ENCODE results near the gene ICA1.

ICA1 gene

DNA sequence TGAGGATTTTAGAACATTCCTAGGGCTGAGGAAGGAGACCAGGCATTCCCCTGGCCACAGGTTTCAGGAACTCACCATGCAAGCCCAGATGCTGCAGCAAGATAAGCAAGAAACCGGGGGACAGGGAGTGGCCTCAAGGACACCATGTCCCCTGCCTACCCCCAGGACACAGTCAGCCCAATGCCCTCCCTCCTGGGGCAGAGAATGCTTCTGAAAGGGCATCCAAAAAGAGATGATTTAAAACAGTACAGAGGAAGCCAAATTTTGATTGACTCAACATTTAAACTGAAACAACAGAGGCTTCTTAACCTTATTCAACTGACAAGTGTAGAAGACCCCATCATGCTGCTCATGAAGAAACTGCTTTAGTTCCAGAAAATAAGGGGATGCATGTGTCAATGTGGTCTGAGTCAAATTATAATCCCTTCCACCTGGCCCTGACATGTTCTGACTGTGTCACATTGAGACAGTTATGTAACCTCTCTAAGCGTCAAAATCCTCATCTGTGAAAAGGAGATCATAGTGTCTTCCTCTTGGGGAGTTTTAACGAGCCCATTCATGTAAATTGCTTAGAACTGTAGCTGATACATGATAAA is 60.0 kb downstream of the ICA1 start:
- no peak overlapping the region for H3K27ac Mint-ChIP-seq
- ATAC-seq (no peak), DNase-seq (no peak)
- peaks cover 48% of the 10 kb centered on the region for H3K4me1 Mint-ChIP-seq
- H3K4me3 Mint-ChIP-seq = no peak overlapping the region
- peaks cover 40% of the 10 kb centered on the region for H3K27me3 Mint-ChIP-seq
- no peaks in the 10 kb centered on the region for H3K9me3 Mint-ChIP-seq

- Mint-ChIP-seq H3K4me3 (no peak overlapping the region), H3K9me3 (no peaks in the 10 kb centered on the region), H3K27ac (no peak overlapping the region), H3K27me3 (peaks cover 35% of the 10 kb centered on the region), H3K4me1 (peaks cover 59% of the 10 kb centered on the region)
- DNase-seq = no peak
- ATAC-seq = no peak
Measured at GRCh38 chr7:8200717-8201116, 61.2 kb downstream of the ICA1 start.

DNA sequence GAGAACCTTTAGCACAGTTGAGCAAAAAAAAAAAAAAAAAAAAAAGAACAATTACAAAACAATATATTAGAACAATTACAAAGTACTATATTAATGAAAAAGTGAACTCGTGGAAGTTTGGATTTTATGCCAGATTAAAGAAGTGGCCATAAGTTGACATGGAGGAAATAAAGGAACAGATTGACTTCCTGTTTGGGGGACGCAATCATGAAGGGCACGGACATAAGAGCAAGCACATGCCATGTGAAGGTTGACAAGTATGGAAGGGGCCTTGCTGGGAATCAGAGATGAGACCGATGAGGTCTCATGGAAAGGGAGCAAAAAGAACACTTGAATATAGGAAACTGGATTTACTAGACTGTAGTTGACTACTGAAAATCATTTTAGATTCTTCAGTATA is 61.7 kb downstream of the ICA1 start:
- Mint-ChIP-seq H3K27me3 (peaks cover 31% of the 10 kb centered on the region), H3K4me1 (peaks cover 59% of the 10 kb centered on the region), H3K27ac (no peak overlapping the region), H3K9me3 (no peaks in the 10 kb centered on the region), H3K4me3 (no peak overlapping the region)
- no peak for ATAC-seq
- DNase-seq = no peak

DNA sequence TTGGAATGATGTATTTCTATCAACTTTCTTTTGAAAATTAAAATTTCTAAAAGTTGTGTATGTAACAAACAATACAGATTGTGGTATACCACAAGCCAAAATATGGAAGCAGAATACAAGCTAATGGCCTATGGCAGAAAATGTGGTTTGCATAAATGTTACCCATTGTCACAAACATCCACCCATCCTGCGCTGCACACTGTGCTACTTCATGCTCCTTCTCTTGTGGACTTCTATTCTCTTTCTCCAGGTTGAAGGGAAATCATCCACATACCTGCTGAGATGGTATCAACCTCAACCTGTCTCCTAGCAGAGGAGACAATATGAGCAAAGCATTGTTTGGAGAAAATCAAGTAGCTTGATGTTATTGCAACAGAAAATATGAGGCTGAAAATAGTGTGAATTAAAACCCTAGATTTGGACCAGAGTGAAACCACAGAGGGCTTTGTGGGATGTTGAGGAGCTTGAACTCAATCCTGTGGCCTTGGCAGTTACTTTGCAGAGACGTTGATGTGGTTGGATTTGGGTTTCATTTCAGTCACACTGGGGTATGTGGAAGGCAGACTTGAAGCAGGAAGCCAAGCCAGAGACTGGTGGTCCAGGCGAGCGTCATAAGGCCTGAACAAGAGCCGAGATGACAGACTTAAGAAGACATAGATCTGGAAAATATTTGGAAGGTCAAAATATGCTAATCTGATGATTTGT is 63.8 kb downstream of the ICA1 start:
- Mint-ChIP-seq H3K4me3 (peak overlapping the region; percentile 10 to 14), H3K27me3 (peaks cover 30% of the 10 kb centered on the region), H3K27ac (no peak overlapping the region), H3K4me1 (peaks cover 63% of the 10 kb centered on the region), H3K9me3 (no peaks in the 10 kb centered on the region)
- ATAC-seq (peak; percentile 98), DNase-seq (peak; percentile 73 to 85)

- no peak overlapping the region for H3K27ac Mint-ChIP-seq
- H3K4me3 Mint-ChIP-seq = no peak overlapping the region
- DNase-seq (no peak), ATAC-seq (no peak)
- H3K9me3 Mint-ChIP-seq = no peaks in the 10 kb centered on the region
- H3K4me1 Mint-ChIP-seq = peaks cover 26% of the 10 kb centered on the region
- peaks cover 17% of the 10 kb centered on the region for H3K27me3 Mint-ChIP-seq
Measured at GRCh38 chr7:8192897-8193296, 69.1 kb downstream of the ICA1 start.

- no peak overlapping the region for H3K4me3 Mint-ChIP-seq
- H3K27ac Mint-ChIP-seq = no peak overlapping the region
- peaks cover 9% of the 10 kb centered on the region for H3K27me3 Mint-ChIP-seq
- H3K9me3 Mint-ChIP-seq = no peaks in the 10 kb centered on the region
- peaks cover 16% of the 10 kb centered on the region for H3K4me1 Mint-ChIP-seq
- DNase-seq (peak; percentile 24 to 41), ATAC-seq (peak; percentile 83)
Measured at GRCh38 chr7:8190119-8190895, 71.7 kb downstream of the ICA1 start.

GRCh38 chr7:8189625-8190024 is 72.3 kb downstream of the ICA1 start:
- ATAC-seq = no peak
- H3K27me3 Mint-ChIP-seq = peaks cover 9% of the 10 kb centered on the region
- peaks cover 16% of the 10 kb centered on the region for H3K4me1 Mint-ChIP-seq
- H3K4me3 Mint-ChIP-seq = no peak overlapping the region
- H3K27ac Mint-ChIP-seq = no peak overlapping the region
- no peak for DNase-seq
- H3K9me3 Mint-ChIP-seq = no peaks in the 10 kb centered on the region

GRCh38 chr7:8185926-8186683 is 75.9 kb downstream of the ICA1 start:
- Mint-ChIP-seq H3K4me3 (no peak overlapping the region), H3K27ac (no peak overlapping the region), H3K27me3 (no peaks in the 10 kb centered on the region), H3K9me3 (no peaks in the 10 kb centered on the region), H3K4me1 (peaks cover 11% of the 10 kb centered on the region)
- ATAC-seq = no peak
- DNase-seq = no peak

DNA sequence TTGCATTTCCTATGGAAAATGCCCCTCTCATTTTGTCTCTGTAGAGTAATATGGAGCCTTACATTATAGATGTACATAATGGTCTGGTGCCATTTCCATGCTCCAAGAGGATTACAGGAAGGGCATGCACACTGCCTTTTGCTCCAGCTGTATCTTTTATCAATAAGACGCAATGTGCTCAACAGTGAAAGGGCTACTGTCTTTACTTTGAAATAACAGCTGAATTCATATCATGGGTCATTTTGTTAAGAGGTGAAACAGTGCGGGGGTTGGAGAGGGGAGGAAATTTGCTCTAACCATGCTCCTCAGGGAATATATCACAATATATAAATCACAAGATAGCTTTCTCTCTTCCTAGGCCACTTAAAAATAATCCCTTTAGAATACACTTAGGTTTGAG is 77.7 kb downstream of the ICA1 start:
- H3K27me3 Mint-ChIP-seq = no peaks in the 10 kb centered on the region
- no peaks in the 10 kb centered on the region for H3K9me3 Mint-ChIP-seq
- no peak for DNase-seq
- no peak for ATAC-seq
- H3K27ac Mint-ChIP-seq = no peak overlapping the region
- peaks cover 11% of the 10 kb centered on the region for H3K4me1 Mint-ChIP-seq
- no peak overlapping the region for H3K4me3 Mint-ChIP-seq

GRCh38 chr7:8179486-8179885 is 82.5 kb downstream of the ICA1 start:
- DNase-seq (no peak), ATAC-seq (no peak)
- no peaks in the 10 kb centered on the region for H3K9me3 Mint-ChIP-seq
- no peak overlapping the region for H3K4me3 Mint-ChIP-seq
- no peak overlapping the region for H3K27ac Mint-ChIP-seq
- peaks cover 38% of the 10 kb centered on the region for H3K4me1 Mint-ChIP-seq
- H3K27me3 Mint-ChIP-seq = no peaks in the 10 kb centered on the region

DNA sequence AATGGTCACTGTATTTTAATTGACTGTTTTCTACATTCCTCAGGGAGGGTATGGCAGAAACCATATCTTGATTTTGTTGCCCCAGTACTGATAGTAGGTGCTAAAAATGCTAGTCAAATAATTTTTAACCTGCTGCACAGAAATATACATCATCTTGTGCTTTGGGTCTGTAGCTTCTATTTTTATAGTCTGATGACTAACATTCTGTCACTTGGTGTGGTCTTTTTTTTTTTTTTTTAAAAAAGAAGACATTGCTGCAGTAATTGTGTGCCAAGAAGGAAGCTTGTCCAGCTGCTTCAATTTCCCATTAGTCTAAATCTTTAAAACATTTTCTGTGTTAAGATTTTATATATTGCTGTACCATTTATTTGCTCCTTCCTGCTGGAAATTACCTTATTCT is 83.6 kb downstream of the ICA1 start:
- Mint-ChIP-seq H3K27me3 (no peaks in the 10 kb centered on the region), H3K27ac (peak overlapping the region in 1 of 2 donors; percentile 87), H3K9me3 (no peaks in the 10 kb centered on the region), H3K4me3 (peak overlapping the region in 1 of 2 donors; percentile 35), H3K4me1 (peaks cover 48% of the 10 kb centered on the region)
- DNase-seq (no peak), ATAC-seq (no peak)

GRCh38 chr7:8177109-8177933 is 84.6 kb downstream of the ICA1 start:
- ATAC-seq (no peak), DNase-seq (no peak)
- no peaks in the 10 kb centered on the region for H3K9me3 Mint-ChIP-seq
- H3K4me1 Mint-ChIP-seq = peaks cover 48% of the 10 kb centered on the region
- H3K27me3 Mint-ChIP-seq = no peaks in the 10 kb centered on the region
- peak overlapping the region; percentile 61 to 63 for H3K4me3 Mint-ChIP-seq
- H3K27ac Mint-ChIP-seq = peak overlapping the region; percentile 81 to 84

- Mint-ChIP-seq H3K4me1 (peaks cover 48% of the 10 kb centered on the region), H3K27ac (peak overlapping the region; percentile 81 to 84), H3K4me3 (peak overlapping the region; percentile 61 to 63), H3K27me3 (no peaks in the 10 kb centered on the region), H3K9me3 (no peaks in the 10 kb centered on the region)
- ATAC-seq (peak; percentile 92), DNase-seq (peak; percentile 74 to 76)
Measured at GRCh38 chr7:8176370-8177081, 85.4 kb downstream of the ICA1 start.

- Mint-ChIP-seq H3K4me3 (peak overlapping the region; percentile 61 to 63), H3K27me3 (no peaks in the 10 kb centered on the region), H3K9me3 (no peaks in the 10 kb centered on the region), H3K27ac (peak overlapping the region; percentile 81 to 84), H3K4me1 (peaks cover 48% of the 10 kb centered on the region)
- DNase-seq = no peak
- no peak for ATAC-seq
Measured at GRCh38 chr7:8175929-8176369, 86.0 kb downstream of the ICA1 start.
